IPS DF 6.9 (cell line): Measurements from ENCODE around the gene TGFBR3L.

ENCODE experiments used
- DNase-seq: peaks from one replicate; pipeline ENCODE4 v3.0.0-alpha.2; 2013; ENCODE audit warnings: low read depth, low spot score
- H3K27ac ChIP-seq: one replicate; pipeline ENCODE4 v1.5.1; 2013; ENCODE audit warnings: low read length, control low read depth
- H3K27me3 ChIP-seq: 2 replicates; pipeline ENCODE4 v1.6.1; 2013; ENCODE audit warnings: mild to moderate bottlenecking, low read length; ENCODE audit not compliant: control insufficient read depth, insufficient read depth
- H3K36me3 ChIP-seq: 2 replicates; pipeline ENCODE4 v1.6.1; 2013; ENCODE audit warnings: low read length; ENCODE audit not compliant: control insufficient read depth, insufficient read depth
- H3K4me1 ChIP-seq: 2 replicates; pipeline ENCODE4 v1.6.1; 2013; ENCODE audit warnings: low read length; ENCODE audit not compliant: control insufficient read depth, insufficient read depth
- H3K4me3 ChIP-seq: 2 replicates; pipeline ENCODE4 v1.5.1; 2013; ENCODE audit warnings: mild to moderate bottlenecking, low read length
- H3K9me3 ChIP-seq: 2 replicates; pipeline ENCODE4 v1.6.1; 2013; ENCODE audit warnings: low read length, inconsistent platforms; ENCODE audit not compliant: control insufficient read depth, insufficient read depth
- WGBS: extraction: QIAGEN DNeasy Blood & Tissue Kit; methylation state at CpG from one replicate; pipeline ENCODE4 v1.1.7; 2013; ENCODE audit warnings: mixed read lengths, missing lambda C conversion rate; ENCODE audit not compliant: insufficient read length, insufficient coverage; 5-methylcytosine and 5-hydroxymethylcytosine counted together

The TGFBR3L gene

DNA sequence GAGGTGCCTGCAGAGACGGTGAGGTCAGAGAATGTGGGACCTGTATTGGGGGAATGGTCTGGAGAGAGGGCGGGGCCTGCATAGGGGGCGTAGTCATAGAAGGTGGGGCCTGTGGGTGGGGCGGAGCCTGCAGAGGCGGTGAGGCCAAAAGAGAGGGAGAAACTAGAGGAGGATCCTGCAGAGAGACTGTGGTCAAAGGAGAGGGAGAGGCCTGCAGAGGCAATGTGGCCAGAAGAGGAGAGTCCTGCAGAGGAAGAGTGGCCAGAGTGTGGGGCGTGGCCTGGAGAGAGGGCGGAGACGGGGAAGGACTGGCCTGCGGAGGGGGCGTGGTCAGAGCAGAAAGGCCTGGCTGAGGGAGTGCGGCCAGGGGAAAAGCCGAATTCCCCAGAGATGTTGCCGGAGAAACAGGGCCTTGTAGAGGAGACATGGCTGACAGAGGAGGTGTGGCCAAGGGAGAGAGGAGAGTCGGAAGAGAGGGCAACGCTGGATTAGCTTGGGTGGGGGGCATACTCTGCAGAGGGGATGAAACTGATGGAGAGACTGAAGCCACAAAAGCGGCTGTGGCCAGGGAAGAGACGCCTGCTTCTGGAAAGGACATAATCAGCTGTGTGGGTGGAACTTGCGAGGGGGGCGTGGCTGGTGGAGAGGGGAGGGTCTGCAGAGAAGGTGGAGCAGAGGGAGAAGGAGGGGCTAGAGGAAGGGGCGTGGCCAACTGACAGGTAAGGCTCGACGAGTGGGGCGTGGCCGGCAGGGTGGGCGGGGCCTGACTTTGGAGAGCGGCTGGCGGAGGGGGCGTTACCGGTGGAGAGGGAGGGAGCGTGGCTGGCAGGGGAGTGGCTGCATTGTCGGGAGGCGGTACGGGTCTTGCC lies 43.0 kb upstream of the TGFBR3L start:
- no peaks in the 10 kb centered on the region for H3K9me3 ChIP-seq
- H3K27ac ChIP-seq = no peak overlapping the region
- peaks cover 8% of the 10 kb centered on the region for H3K4me1 ChIP-seq
- no peaks in the 10 kb centered on the region for H3K27me3 ChIP-seq
- H3K4me3 ChIP-seq = no peak overlapping the region; the same call in 1 of the 2 replicates
- no peak for DNase-seq
- H3K36me3 ChIP-seq = no peaks in the 10 kb centered on the region
- WGBS = no CpG with 5 or more reads among the region's 33 CpGs

DNA sequence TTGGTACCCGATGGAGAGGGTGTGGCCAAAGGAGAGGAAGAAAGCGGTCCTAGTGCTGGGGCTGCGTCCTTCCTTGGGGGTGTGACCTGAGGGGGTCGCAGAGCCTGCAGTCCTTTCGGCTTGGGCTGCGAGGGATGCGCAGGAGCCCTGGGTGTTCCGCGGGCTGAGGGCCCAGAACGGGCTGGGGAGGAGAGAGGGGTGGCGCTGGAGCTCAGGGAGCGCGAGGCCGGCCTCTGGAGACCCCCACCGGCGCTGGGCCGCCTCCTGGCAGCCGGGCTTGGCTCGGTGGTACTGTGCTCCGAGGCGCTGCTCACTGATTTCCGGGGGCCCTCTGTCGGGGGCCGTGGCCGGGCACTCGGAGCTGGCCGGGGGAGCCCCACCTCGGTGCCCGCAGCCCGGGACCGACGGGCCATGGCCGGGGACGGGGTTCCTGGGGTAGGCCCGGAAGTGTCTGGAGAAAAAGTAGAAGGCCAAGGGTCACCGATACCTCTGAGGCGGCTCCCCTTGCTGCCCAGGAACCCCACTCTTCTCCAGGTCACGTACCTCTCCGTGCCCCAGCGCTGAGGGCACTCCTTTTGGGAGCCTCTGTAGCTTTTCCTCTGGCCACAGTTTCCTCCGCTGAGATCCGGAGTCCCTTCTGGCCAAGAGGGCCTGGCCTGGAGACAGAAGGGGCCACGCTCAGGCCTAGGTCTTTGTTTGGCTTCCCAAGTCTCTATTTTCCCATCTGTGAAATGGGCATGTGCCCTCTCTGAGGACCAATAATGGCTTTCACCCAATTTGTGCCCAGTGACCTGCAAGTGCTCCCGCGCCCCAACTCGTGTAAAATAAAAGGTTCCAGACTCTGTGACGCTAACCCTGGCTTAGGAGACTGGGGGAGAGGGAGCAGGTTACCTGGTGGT lies 42.1 kb upstream of the TGFBR3L start:
- DNase-seq = no peak
- no peaks in the 10 kb centered on the region for H3K9me3 ChIP-seq
- H3K36me3 ChIP-seq = no peaks in the 10 kb centered on the region
- H3K4me1 ChIP-seq = peaks cover 8% of the 10 kb centered on the region
- no peaks in the 10 kb centered on the region for H3K27me3 ChIP-seq
- no peak overlapping the region; the same call in 1 of the 2 replicates for H3K4me3 ChIP-seq
- H3K27ac ChIP-seq = no peak overlapping the region
- WGBS = no CpG with 5 or more reads among the region's 47 CpGs

DNA sequence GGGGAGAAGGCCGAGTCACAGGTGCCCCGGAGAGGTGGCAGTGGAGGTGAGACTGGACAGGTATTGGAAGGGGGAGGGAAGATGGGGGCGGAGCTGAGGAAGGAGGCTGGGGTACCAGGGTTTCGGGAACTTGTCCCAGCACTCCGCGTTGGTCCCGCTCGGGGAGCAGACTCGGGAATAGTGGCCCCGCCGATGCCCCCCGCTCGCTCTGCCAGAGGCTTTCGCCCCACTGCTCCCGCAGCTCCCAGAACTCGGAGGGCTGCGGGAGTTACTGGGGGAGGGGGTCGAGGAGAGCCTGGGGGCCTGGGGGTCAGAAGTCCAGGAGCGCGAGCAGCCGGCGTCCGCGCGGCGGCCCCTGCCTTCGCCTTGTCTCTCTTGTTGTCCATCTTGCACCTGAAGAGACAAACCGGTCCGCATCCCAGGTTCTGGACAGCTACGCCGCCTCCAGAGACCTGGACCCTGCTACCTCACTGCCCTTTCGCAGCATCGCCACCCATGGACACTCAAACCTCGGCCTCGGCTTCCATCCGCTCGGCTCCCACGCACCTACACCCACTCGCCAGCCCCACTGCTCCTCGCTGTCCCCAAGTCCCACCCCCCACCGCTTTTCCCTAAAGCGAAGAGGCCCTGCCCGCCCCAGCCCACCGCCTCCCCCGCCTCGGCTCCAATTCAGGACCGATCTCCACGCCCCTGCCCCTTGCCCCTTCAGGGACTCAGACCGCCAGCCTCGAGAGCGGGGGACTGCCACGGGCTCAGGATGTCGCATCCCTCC lies 41.1 kb upstream of the TGFBR3L start:
- no peak overlapping the region for H3K27ac ChIP-seq
- no peaks in the 10 kb centered on the region for H3K9me3 ChIP-seq
- no peaks in the 10 kb centered on the region for H3K27me3 ChIP-seq
- peak overlapping the region; percentile 46; the same call in 1 of the 2 replicates for H3K4me3 ChIP-seq
- peaks cover 8% of the 10 kb centered on the region for H3K4me1 ChIP-seq
- no peaks in the 10 kb centered on the region for H3K36me3 ChIP-seq
- WGBS = no CpG with 5 or more reads among the region's 53 CpGs
- no peak for DNase-seq

DNA sequence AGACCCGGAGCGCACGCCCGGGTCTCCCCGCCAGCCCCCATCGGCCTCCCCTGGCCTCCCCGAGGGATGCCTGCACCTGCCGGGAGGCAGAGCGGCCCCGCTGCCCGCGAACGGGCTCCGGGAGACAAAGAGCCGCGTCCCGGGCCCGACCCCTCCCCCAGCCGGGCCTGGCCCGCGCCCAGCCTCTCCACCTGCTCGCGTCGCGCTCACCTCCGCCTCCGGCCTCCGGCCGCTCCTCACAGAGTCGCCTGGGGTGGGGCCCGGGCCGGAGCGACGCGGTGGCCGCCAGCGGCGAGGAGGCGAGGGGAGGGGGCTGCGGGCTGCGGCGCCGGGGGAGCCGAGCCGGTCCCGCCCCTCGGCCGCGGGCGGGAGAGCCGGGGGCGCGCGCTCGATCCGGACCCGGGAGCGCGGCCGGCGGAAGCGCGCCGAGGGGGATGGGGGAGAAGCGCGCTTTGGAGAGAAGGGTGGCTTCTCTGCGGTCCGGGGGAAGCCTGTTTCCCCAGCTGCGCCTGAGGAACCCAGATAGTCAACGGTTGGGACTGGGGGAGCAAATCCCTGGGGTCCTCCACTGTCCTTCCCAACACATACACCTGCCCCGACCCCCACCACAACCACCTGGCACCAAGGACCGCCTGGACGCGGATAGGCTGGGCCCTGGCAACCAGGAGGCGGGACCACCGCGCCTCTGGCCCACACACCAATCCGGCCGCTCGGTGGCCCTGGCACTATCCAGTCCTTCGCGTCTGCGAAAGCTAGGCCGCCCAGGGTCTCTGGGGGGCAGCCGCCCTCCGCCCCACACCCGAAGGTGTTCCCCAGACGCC lies 40.3 kb upstream of the TGFBR3L start, which contains the start of gene PRR36:
Gene PRR36 (minus strand): TSS at position 315 of the 821 bp plus-strand sequence. CDS start 701 bp downstream, outside the sequence.
- Histone ChIP-seq H3K27me3 (no peaks in the 10 kb centered on the region), H3K4me3 (peak within 1 kb of the TSS; percentile 46; the same call in 1 of the 2 replicates), H3K27ac (no peak within 1 kb of the TSS), H3K36me3 (no peaks in the 10 kb centered on the region), H3K4me1 (peaks cover 7% of the 10 kb centered on the region), H3K9me3 (no peaks in the 10 kb centered on the region)
- no CpG with 5 or more reads among the region's 88 CpGs for WGBS
- DNase-seq = no peak

DNA sequence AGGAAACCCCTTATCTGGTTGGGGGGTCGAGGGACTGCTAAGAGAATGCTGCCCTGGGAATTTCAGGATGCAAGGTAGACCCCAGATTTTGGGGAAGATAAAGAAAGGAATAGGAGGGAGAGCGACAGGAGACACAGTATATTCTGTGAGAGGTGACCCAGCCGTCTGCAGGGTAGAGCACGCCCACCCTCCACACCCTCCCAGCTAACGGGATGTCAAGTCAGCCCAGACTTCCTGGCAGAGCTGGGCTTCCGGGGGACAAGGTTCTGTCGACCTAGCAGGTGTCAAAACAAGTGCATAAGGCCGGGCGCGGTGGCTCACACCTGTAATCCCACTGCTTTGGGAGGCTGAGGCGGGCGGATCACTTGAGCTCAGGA lies 39.7 kb upstream of the TGFBR3L start:
- Histone ChIP-seq H3K27ac (no peak overlapping the region), H3K9me3 (no peaks in the 10 kb centered on the region), H3K36me3 (no peaks in the 10 kb centered on the region), H3K27me3 (no peaks in the 10 kb centered on the region), H3K4me1 (peaks cover 7% of the 10 kb centered on the region), H3K4me3 (peak overlapping the region; percentile 46; the same call in 1 of the 2 replicates)
- no peak for DNase-seq
- no CpG with 5 or more reads among the region's 12 CpGs for WGBS

DNA sequence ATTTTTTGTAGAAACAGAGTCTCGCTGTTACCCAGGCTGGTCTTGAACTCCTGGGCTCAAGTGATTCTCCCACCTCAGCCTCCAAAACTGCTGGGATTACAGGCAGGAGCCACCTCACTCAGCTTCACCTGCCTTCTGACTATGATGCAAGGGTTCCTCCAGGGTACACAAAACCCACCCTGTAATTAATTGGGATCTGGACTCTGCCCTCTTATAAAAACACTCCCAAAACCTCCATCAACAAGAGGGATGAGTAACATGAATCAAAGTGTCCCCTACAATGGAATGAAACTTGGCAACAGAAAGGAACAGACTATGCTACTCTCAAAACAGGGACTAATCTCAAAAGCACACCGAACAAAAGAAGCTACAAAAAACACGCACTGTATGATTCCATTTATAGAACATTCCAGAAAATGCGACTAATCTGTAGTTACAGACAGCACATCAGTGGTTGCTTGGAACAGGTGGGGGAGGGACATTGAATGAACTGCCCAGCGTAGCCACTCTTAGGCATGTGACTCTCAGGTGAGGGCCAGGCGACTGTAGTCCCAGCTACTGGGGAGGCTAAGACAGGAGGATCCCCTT lies 37.3 kb upstream of the TGFBR3L start:
- Histone ChIP-seq H3K27ac (no peak overlapping the region), H3K36me3 (no peaks in the 10 kb centered on the region), H3K4me1 (peaks cover 3% of the 10 kb centered on the region; the same call in 1 of the 2 replicates), H3K9me3 (no peaks in the 10 kb centered on the region), H3K4me3 (no peak overlapping the region), H3K27me3 (no peaks in the 10 kb centered on the region)
- no CpG with 5 or more reads among the region's 6 CpGs for WGBS
- no peak for DNase-seq

DNA sequence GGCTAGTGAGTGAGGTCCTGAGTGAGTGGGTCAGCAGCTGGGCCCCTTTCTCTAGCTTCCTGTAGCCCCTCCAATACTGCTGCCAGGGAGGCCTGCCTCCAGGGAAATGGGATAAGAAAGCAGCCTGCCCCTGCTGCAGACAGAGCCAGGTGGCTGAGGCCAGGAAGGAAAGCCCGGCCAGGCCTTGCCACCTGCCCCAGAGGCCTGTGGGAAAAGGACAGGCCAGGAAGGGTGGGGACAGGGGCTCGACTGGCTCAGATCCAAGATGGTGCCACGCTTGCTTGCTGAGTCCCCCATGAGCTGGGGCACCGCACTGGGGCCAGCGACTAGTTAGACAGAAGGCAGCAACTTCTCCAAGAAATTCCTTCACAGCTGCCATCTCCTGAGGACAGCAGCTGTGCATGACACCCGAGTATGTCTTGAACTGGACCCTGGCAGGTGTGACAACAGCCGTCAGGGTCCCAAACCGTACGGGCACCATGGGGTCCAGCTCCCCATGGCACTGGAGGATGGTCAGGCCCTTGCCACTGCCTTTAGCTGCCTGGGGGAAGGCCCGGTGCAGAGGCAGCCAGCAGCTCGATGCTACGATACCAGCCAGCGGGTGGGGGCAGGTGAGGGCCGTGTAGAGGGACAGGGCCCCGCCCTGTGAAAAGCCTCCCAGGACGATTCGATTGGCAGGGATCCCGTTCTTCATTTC lies 35.4 kb upstream of the TGFBR3L start:
- H3K27ac ChIP-seq = no peak overlapping the region
- no peaks in the 10 kb centered on the region for H3K4me1 ChIP-seq
- DNase-seq = no peak
- H3K4me3 ChIP-seq = no peak overlapping the region
- no peaks in the 10 kb centered on the region for H3K27me3 ChIP-seq
- WGBS = no CpG with 5 or more reads among the region's 18 CpGs
- no peaks in the 10 kb centered on the region for H3K9me3 ChIP-seq
- H3K36me3 ChIP-seq = no peaks in the 10 kb centered on the region

DNA sequence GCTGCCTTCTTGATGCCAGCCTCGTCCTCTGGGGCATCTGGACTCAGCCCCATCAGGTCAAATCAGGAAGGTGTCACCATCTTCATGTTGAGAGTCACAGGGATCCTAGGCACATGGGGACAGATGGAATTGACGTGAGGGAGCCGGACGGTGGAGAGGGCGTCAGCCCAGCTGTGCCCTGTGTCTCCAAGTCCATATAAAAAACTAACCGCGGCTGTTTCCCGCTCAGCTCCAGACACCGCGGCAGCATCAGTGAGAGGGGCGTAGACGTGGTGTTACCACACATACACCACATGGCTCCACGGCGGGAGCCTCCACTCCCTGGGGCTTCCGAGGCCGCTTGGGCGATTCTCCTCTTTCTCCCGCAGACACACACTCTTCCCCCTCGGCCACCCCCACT lies 34.8 kb upstream of the TGFBR3L start:
- Histone ChIP-seq H3K27ac (no peak overlapping the region), H3K36me3 (no peaks in the 10 kb centered on the region), H3K4me1 (no peaks in the 10 kb centered on the region), H3K27me3 (no peaks in the 10 kb centered on the region), H3K9me3 (no peaks in the 10 kb centered on the region), H3K4me3 (no peak overlapping the region)
- DNase-seq = no peak
- no CpG with 5 or more reads among the region's 19 CpGs for WGBS

DNA sequence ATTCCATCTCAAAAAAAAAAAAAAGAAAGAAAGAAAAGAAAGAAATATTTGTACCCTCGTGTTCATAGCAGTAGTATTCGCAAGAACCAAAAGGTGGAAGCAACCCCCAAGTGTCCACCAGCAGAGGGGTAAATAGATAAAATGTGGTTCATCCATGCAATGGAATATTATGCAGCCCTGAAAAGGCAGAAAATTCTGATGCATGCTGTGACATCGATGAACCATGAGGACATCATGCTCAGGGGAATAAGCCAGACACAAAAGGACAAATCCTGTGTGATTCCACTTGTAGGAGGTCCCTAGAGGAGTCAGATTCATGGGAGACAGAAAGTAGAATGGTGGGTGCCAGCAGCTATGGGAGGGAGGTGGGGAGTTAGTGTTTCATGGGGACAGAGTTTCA lies 32.7 kb upstream of the TGFBR3L start:
- WGBS = no CpG with 5 or more reads among the region's 3 CpGs
- Histone ChIP-seq H3K4me1 (no peaks in the 10 kb centered on the region), H3K27ac (no peak overlapping the region), H3K27me3 (no peaks in the 10 kb centered on the region), H3K36me3 (no peaks in the 10 kb centered on the region), H3K4me3 (no peak overlapping the region), H3K9me3 (no peaks in the 10 kb centered on the region)
- DNase-seq = no peak
